Kidney epithelial cell (primary cell): ENCODE data around the gene ZNF236. TPM values are rescaled to one million over a fixed set of nuclear protein-coding genes. Genes with fewer than 3 reads are reported as not detected.

ENCODE experiments used
- DNase-seq: peaks from one replicate; pipeline ENCODE4 v3.0.0-alpha.2; 2010; ENCODE audit warnings: low read depth
- H3K27me3 ChIP-seq: 2 replicates; pipeline ENCODE4 v1.6.0; 2011; ENCODE audit warnings: low read length; ENCODE audit not compliant: control insufficient read depth, insufficient read depth
- H3K36me3 ChIP-seq: 2 replicates; pipeline ENCODE4 v1.5.1; 2011; ENCODE audit warnings: low read length; ENCODE audit not compliant: control insufficient read depth, insufficient read depth
- H3K4me3 ChIP-seq: 2 replicates; pipeline ENCODE4 v1.5.1; 2011; ENCODE audit warnings: low read depth, mild to moderate bottlenecking, control low read depth, low read length
- CTCF ChIP-seq: IDR thresholded peaks from 2 replicates; pipeline ENCODE4 v1.5.1; 2011; ENCODE audit warnings: mild to moderate bottlenecking, moderate library complexity, low read length, control low read depth, inconsistent platforms; ENCODE audit not compliant: insufficient read depth, poor library complexity, severe bottlenecking
- total RNA-seq: library from RNA; depleted of rRNA; stranded (reverse); fragments of >200 nt; gene quantifications from 2 replicates; pipeline ENCODE4 v1.2.3, GENCODE V29; 2015

ZNF236 gene
- total RNA-seq, 1 donor from 2014 or later: 7.8 TPM

GRCh38 chr18:76908277-76908676 is 85.9 kb downstream of the ZNF236 start:
- Histone ChIP-seq H3K27me3 (no peaks in the 10 kb centered on the region), H3K36me3 (peaks cover 3% of the 10 kb centered on the region), H3K4me3 (no peak overlapping the region)
- no peak for TF ChIP-seq CTCF
- DNase-seq: no peak

- Histone ChIP-seq H3K27me3 (no peaks in the 10 kb centered on the region), H3K36me3 (peaks cover 3% of the 10 kb centered on the region), H3K4me3 (no peak overlapping the region)
- no peak for TF ChIP-seq CTCF
- DNase-seq: no peak
These were observed 87.1 kb downstream of the ZNF236 start for GRCh38 chr18:76909439-76909838.

GRCh38 chr18:76911440-76911839 is 89.1 kb downstream of the ZNF236 start:
- DNase-seq: no peak
- Histone ChIP-seq H3K27me3 (no peaks in the 10 kb centered on the region), H3K36me3 (peaks cover 3% of the 10 kb centered on the region), H3K4me3 (no peak overlapping the region)
- no peak for TF ChIP-seq CTCF

- no peak overlapping the region for H3K4me3 ChIP-seq
- H3K27me3 ChIP-seq: no peaks in the 10 kb centered on the region
- no peak for DNase-seq
- peaks cover 3% of the 10 kb centered on the region for H3K36me3 ChIP-seq
- TF ChIP-seq CTCF: no peak
These were observed 91.2 kb downstream of the ZNF236 start for GRCh38 chr18:76913583-76913982.

GRCh38 chr18:76914314-76914713 is 92.0 kb downstream of the ZNF236 start:
- DNase-seq: no peak
- no peak for TF ChIP-seq CTCF
- Histone ChIP-seq H3K36me3 (peaks cover 3% of the 10 kb centered on the region), H3K27me3 (no peaks in the 10 kb centered on the region), H3K4me3 (no peak overlapping the region)

- Histone ChIP-seq H3K4me3 (no peak overlapping the region), H3K27me3 (no peaks in the 10 kb centered on the region), H3K36me3 (peaks cover 4% of the 10 kb centered on the region)
- TF ChIP-seq CTCF: no peak
- no peak for DNase-seq
These were observed 92.4 kb downstream of the ZNF236 start for GRCh38 chr18:76914796-76915195.
